ENCODE data around the gene CTRL. TPM values are rescaled to one million over a fixed set of nuclear protein-coding genes. Genes with fewer than 3 reads are reported as not detected.

CTRL gene
- total and polyA plus RNA-seq, 12 donors, result 0.09 to 4.6 (median 1.2) TPM; not detected in 1

DNA sequence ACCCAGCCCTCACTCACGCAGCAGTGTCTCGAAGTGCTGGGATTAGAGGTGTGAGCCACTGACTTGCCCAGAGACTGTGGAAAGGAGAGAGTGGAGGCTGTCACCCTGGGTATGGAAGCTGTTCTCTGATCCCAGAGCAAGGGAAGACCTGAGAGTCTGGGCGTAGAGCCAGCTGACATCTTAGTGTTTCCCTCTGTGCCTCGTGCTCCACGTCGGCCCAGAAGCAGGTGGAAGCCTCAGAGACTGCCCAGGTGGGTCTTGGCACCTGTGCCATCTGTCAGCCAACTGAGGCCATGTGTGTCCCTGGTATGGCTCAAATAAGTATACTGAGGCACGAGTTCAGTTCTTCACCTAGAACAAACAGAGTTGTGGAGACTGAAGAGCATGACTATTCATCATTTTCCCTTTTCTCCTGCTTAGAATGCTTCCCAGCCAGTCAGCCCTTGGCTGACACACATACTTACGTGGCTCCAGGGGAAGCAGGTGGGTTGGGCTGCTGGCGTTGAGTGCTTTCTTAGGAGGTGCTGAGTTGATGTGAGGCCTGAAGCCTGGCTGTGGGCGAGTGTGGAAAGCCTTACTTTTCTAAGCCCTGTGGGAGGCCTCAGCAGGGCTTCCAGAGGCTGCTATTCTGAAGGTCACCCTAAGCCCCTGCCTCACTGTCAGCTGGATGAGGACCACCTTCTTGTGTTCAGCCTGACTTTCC is 8.1 kb downstream of the CTRL start:
- WGBS, 4 donors, result 74 to 89% (median 77%) methylated on average over 5 to 10 of the region's 10 CpGs
- Histone ChIP-seq H3K4me1 (replicated peaks in 1 of 2) (peaks cover 0 to 8% of the 10 kb centered on the region in 2 donors), H3K27me3 (no peaks in the 10 kb centered on the region), H3K9me3 (replicated peaks in 1 of 3) (no peaks in the 10 kb centered on the region), H3K27ac (peak overlapping the region in 1 of 5 donors; percentile 47), H3K36me3 (replicated peaks in 1 of 2) (peaks cover 0 to 8% of the 10 kb centered on the region in 2 donors), H3K4me3 (no peak overlapping the region)
- intact Hi-C loops (cut with DNase I), result loop anchor here (2.0 to 10.0 kb wide), 3 partner anchors 105 to 249 kb away; no protein-coding TSS in a partner anchor
- TF ChIP-seq POLR2A (IDR thresholded peaks at IDR 0.05), result no peak
- TF ChIP-seq, protein P1, sequence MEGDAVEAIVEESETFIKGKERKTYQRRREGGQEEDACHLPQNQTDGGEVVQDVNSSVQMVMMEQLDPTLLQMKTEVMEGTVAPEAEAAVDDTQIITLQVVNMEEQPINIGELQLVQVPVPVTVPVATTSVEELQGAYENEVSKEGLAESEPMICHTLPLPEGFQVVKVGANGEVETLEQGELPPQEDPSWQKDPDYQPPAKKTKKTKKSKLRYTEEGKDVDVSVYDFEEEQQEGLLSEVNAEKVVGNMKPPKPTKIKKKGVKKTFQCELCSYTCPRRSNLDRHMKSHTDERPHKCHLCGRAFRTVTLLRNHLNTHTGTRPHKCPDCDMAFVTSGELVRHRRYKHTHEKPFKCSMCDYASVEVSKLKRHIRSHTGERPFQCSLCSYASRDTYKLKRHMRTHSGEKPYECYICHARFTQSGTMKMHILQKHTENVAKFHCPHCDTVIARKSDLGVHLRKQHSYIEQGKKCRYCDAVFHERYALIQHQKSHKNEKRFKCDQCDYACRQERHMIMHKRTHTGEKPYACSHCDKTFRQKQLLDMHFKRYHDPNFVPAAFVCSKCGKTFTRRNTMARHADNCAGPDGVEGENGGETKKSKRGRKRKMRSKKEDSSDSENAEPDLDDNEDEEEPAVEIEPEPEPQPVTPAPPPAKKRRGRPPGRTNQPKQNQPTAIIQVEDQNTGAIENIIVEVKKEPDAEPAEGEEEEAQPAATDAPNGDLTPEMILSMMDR (IDR thresholded peaks at IDR 0.05), result no peak
- DNase-seq, result peak in 1 of 7 donors; percentile 69

DNA sequence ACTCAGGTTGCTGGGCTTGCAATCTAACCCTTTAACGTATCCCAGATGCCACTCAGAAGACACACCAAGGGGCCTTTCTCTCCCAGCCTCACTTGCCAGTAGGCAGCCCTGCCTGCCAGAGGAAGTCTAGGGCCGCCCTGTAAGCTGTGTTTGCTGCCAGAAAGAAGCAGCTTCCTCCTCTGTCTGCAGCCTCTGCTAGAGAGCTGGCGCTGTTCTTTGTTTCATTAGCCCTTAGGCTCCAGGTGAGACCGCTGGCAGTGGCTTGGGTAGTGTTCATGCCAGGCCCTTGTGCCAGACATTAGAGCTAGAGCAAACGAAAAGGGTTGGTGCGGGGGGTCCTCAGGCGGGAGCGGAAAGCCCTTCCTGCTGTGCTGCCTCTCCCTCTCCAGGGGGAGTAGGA is 8.9 kb downstream of the CTRL start:
- intact Hi-C loops (cut with DNase I), result loop anchor here (2.0 to 10.0 kb wide), 3 partner anchors 104 to 248 kb away; no protein-coding TSS in a partner anchor
- Histone ChIP-seq H3K4me1 (replicated peaks in 1 of 2) (peaks cover under 1 to 14% of the 10 kb centered on the region in 2 donors), H3K27ac (peak overlapping the region in 2 of 5 donors; percentile 10 to 47), H3K9me3 (replicated peaks in 1 of 3) (no peaks in the 10 kb centered on the region), H3K27me3 (no peaks in the 10 kb centered on the region), H3K36me3 (replicated peaks in 1 of 2) (peaks cover 0 to 4% of the 10 kb centered on the region in 2 donors), H3K4me3 (no peak overlapping the region)
- 79 to 87% (median 84%) methylated on average over 6 to 8 of the region's 8 CpGs for WGBS, 4 donors
- peak in 1 of 7 donors; percentile 64 for DNase-seq
- no peak for TF ChIP-seq POLR2A (IDR thresholded peaks at IDR 0.05)
- TF ChIP-seq, protein P1 (IDR thresholded peaks at IDR 0.05), result no peak

- DNase-seq, result no peak
- no peaks in the 10 kb centered on the region for H3K27me3 ChIP-seq
- H3K4me3 ChIP-seq, result no peak overlapping the region
- H3K4me1 ChIP-seq (replicated peaks in 1 of 2), result peaks cover 6 to 19% of the 10 kb centered on the region in 2 donors
- no peaks in the 10 kb centered on the region for H3K36me3 ChIP-seq (replicated peaks in 1 of 2)
- H3K27ac ChIP-seq, result peak overlapping the region in 1 of 5 donors; percentile 47
- WGBS, 4 donors, result 81 to 88% (median 83%) methylated on average over 5 of the region's 5 CpGs
- intact Hi-C loops (cut with DNase I), result loop anchor here (2.0 to 10.0 kb wide), 3 partner anchors 103 to 247 kb away; no protein-coding TSS in a partner anchor
- TF ChIP-seq POLR2A (IDR thresholded peaks at IDR 0.05), result no peak
- TF ChIP-seq, protein P1 (IDR thresholded peaks at IDR 0.05), result no peak
- H3K9me3 ChIP-seq (replicated peaks in 1 of 3), result no peaks in the 10 kb centered on the region
Observed at GRCh38 chr16:67922221-67922620, 9.4 kb downstream of the CTRL start.

- Histone ChIP-seq H3K27ac (peak overlapping the region in 1 of 5 donors; percentile 37), H3K4me1 (replicated peaks in 1 of 2) (peaks cover 9 to 15% of the 10 kb centered on the region in 2 donors), H3K9me3 (replicated peaks in 1 of 3) (no peaks in the 10 kb centered on the region), H3K36me3 (replicated peaks in 1 of 2) (no peaks in the 10 kb centered on the region), H3K4me3 (no peak overlapping the region), H3K27me3 (no peaks in the 10 kb centered on the region)
- no peak for DNase-seq
- intact Hi-C loops (cut with DNase I), result loop anchor here in 1 of 2 donors (10.0 kb wide), 2 partner anchors 105 to 245 kb away; no protein-coding TSS in a partner anchor
- no peak for TF ChIP-seq POLR2A (IDR thresholded peaks at IDR 0.05)
- TF ChIP-seq, protein P1 (IDR thresholded peaks at IDR 0.05), result no peak
- WGBS, 4 donors, result 66 to 88% (median 71%) methylated on average over 3 to 6 of the region's 6 CpGs
Observed at GRCh38 chr16:67919622-67920221, 11.9 kb downstream of the CTRL start.

Measured in adrenal gland (tissue), 12 donors.